ENCODE data around the gene SMAD6. TPM values are rescaled to one million over a fixed set of nuclear protein-coding genes. Genes with fewer than 3 reads are reported as not detected.

Gene SMAD6
- total RNA-seq, 2 donors from 2014 or later = 190 to 213 TPM

GRCh38 chr15:66706840-66707239 lies 4.8 kb downstream of the SMAD6 start:
- peak overlapping the region; percentile 95 for H3K4me3 Mint-ChIP-seq
- peaks cover 45% of the 10 kb centered on the region for H3K36me3 Mint-ChIP-seq (ENCODE audit: low read depth)
- H3K9me3 Mint-ChIP-seq = no peaks in the 10 kb centered on the region
- Histone ChIP-seq H3K4me3 (ENCODE audit: low read length) (peak overlapping the region; percentile 97), H3K9me3 (ENCODE audit: control insufficient read depth, low read length) (no peaks in the 10 kb centered on the region), H3K27me3 (ENCODE audit: control insufficient read depth, insufficient read depth, low read length, poor library complexity, severe bottlenecking) (no peaks in the 10 kb centered on the region), H3K27ac (ENCODE audit: low read depth, low read length) (no peak overlapping the region), H3K36me3 (ENCODE audit: control insufficient read depth, insufficient read depth, low read length) (peaks cover 44% of the 10 kb centered on the region), H3K9ac (ENCODE audit: extremely low read depth, low read length, poor library complexity, severe bottlenecking) (no peak overlapping the region), H3K4me1 (ENCODE audit: control insufficient read depth, insufficient read depth, low read length) (peaks cover 13% of the 10 kb centered on the region)
- H3K27me3 Mint-ChIP-seq (ENCODE audit: insufficient read depth) = peaks cover 2% of the 10 kb centered on the region
- WGBS, 2 experiments (ENCODE audit: insufficient coverage in 1 of 2, insufficient read length in 1 of 2) = 71 to 81% methylated on average over 4 to 6 of the region's 6 CpGs
- peak overlapping the region; percentile 44 for H3K27ac Mint-ChIP-seq
- DNase-seq = no peak
- H3K4me1 Mint-ChIP-seq = peaks cover 32% of the 10 kb centered on the region
- no peak for TF ChIP-seq CTCF (conservative IDR thresholded peaks at IDR 0.05)

- Mint-ChIP-seq H3K4me1 (peaks cover 32% of the 10 kb centered on the region), H3K36me3 (ENCODE audit: low read depth) (peaks cover 49% of the 10 kb centered on the region), H3K4me3 (peak overlapping the region; percentile 95), H3K27ac (peak overlapping the region; percentile 88), H3K9me3 (no peaks in the 10 kb centered on the region), H3K27me3 (ENCODE audit: insufficient read depth) (peaks cover 2% of the 10 kb centered on the region)
- peak; percentile 93 for DNase-seq
- Histone ChIP-seq H3K27me3 (ENCODE audit: control insufficient read depth, insufficient read depth, low read length, poor library complexity, severe bottlenecking) (no peaks in the 10 kb centered on the region), H3K27ac (ENCODE audit: low read depth, low read length) (no peak overlapping the region), H3K4me3 (ENCODE audit: low read length) (peak overlapping the region; percentile 97), H3K9me3 (ENCODE audit: control insufficient read depth, low read length) (no peaks in the 10 kb centered on the region), H3K4me1 (ENCODE audit: control insufficient read depth, insufficient read depth, low read length) (peaks cover 13% of the 10 kb centered on the region), H3K36me3 (ENCODE audit: control insufficient read depth, insufficient read depth, low read length) (peaks cover 47% of the 10 kb centered on the region), H3K9ac (ENCODE audit: extremely low read depth, low read length, poor library complexity, severe bottlenecking) (no peak overlapping the region)
- WGBS, 2 experiments (ENCODE audit: insufficient coverage in 1 of 2, insufficient read length in 1 of 2) = 31 to 33% methylated on average over 5 to 16 of the region's 16 CpGs
- peak; percentile 67 for TF ChIP-seq CTCF (conservative IDR thresholded peaks at IDR 0.05)
Observed at GRCh38 chr15:66707310-66708082, 5.5 kb downstream of the SMAD6 start.

GRCh38 chr15:66708389-66708788 lies 6.4 kb downstream of the SMAD6 start:
- Mint-ChIP-seq H3K4me1 (peaks cover 32% of the 10 kb centered on the region), H3K27me3 (ENCODE audit: insufficient read depth) (peaks cover 2% of the 10 kb centered on the region), H3K36me3 (ENCODE audit: low read depth) (peaks cover 55% of the 10 kb centered on the region), H3K27ac (no peak overlapping the region), H3K9me3 (no peaks in the 10 kb centered on the region), H3K4me3 (no peak overlapping the region)
- Histone ChIP-seq H3K9ac (ENCODE audit: extremely low read depth, low read length, poor library complexity, severe bottlenecking) (no peak overlapping the region), H3K27me3 (ENCODE audit: control insufficient read depth, insufficient read depth, low read length, poor library complexity, severe bottlenecking) (no peaks in the 10 kb centered on the region), H3K4me3 (ENCODE audit: low read length) (no peak overlapping the region), H3K36me3 (ENCODE audit: control insufficient read depth, insufficient read depth, low read length) (peaks cover 52% of the 10 kb centered on the region), H3K27ac (ENCODE audit: low read depth, low read length) (no peak overlapping the region), H3K4me1 (ENCODE audit: control insufficient read depth, insufficient read depth, low read length) (peaks cover 13% of the 10 kb centered on the region), H3K9me3 (ENCODE audit: control insufficient read depth, low read length) (no peaks in the 10 kb centered on the region)
- WGBS, 2 experiments (ENCODE audit: insufficient coverage in 1 of 2, insufficient read length in 1 of 2) = 97 to 98% methylated on average over 7 of the region's 7 CpGs
- DNase-seq = no peak
- TF ChIP-seq CTCF (conservative IDR thresholded peaks at IDR 0.05) = no peak
